Caco-2 (cell line): Measurements from ENCODE around the gene CCND2. TPM values are rescaled to one million over a fixed set of nuclear protein-coding genes. Genes with fewer than 3 reads are reported as not detected.

ENCODE experiments used
- BruUV-seq: library from RNA; stranded (reverse); fragments of 400-500 nt; replicated peaks from 2 replicates; lab custom pipeline; 2021; lab: Mats Ljungman, UMichigan
- CTCF ChIA-PET: fragments of 300-600 bp; sonication (Branson Sonifier 250); formaldehyde crosslinking; loops from one replicate; lab custom pipeline; 2022; ENCODE audit warnings: antibody characterized with exemption; lab: Charles Lee
- POLR2A ChIA-PET: fragments of 300-600 bp; sonication (Branson Sonifier 250); formaldehyde crosslinking; loops from one replicate; lab custom pipeline; 2022; ENCODE audit warnings: antibody characterized with exemption; lab: Charles Lee
- DNase-seq, 2 experiments: peaks; one replicate each; pipeline versions ENCODE4 v3.0.0 to v3.0.0-alpha.2; 2020 to 2022
- H3K27me3 ChIP-seq: replicated peaks from 2 replicates; pipeline ENCODE4 v1.6.0; 2011; ENCODE audit warnings: low read length; ENCODE audit not compliant: control insufficient read depth, insufficient read depth
- H3K36me3 ChIP-seq: 2 replicates; pipeline ENCODE4 v1.5.1; 2011; ENCODE audit warnings: low read length; ENCODE audit not compliant: control insufficient read depth, insufficient read depth
- H3K4me1 ChIP-seq: fragments of 250-450 bp; sonication (Bioruptor Pico); 2 replicates; pipeline ENCODE4 v1.5.1; 2020; ENCODE audit warnings: mild to moderate bottlenecking
- H3K4me3 ChIP-seq: 2 replicates; pipeline ENCODE4 v1.5.1; 2011; ENCODE audit warnings: low read depth, mild to moderate bottlenecking, control low read depth, low read length
- H3K9me3 ChIP-seq: fragments of 250-450 bp; sonication (Bioruptor Pico); 2 replicates; pipeline ENCODE4 v1.5.1; 2020; ENCODE audit warnings: mild to moderate bottlenecking, moderate library complexity
- H3K27ac Mint-ChIP-seq: one replicate; pipeline ENCODE4 v1.8.0; 2022; ENCODE audit warnings: mixed read lengths; ENCODE audit not compliant: unreplicated experiment
- H3K27me3 Mint-ChIP-seq: one replicate; pipeline ENCODE4 v1.8.0; 2022; ENCODE audit warnings: mixed read lengths; ENCODE audit not compliant: insufficient read depth, unreplicated experiment
- H3K36me3 Mint-ChIP-seq: one replicate; pipeline ENCODE4 v1.8.0; 2022; ENCODE audit warnings: mild to moderate bottlenecking, mixed read lengths; ENCODE audit not compliant: insufficient read depth, unreplicated experiment
- H3K4me1 Mint-ChIP-seq: one replicate; pipeline ENCODE4 v1.8.0; 2022; ENCODE audit warnings: low read depth, mixed read lengths; ENCODE audit not compliant: unreplicated experiment
- H3K4me3 Mint-ChIP-seq: one replicate; pipeline ENCODE4 v1.8.0; 2022; ENCODE audit warnings: mild to moderate bottlenecking, moderate library complexity, mixed read lengths; ENCODE audit not compliant: unreplicated experiment
- H3K9me3 Mint-ChIP-seq: one replicate; pipeline ENCODE4 v1.8.0; 2022; ENCODE audit warnings: mixed read lengths; ENCODE audit not compliant: unreplicated experiment
- intact Hi-C: fragments of 100-400 bp; cut with micrococcal nuclease; formaldehyde crosslinking; loops from one replicate; pipeline ENCODE4 v1.10.0; 2022; ENCODE audit not compliant: unreplicated experiment
- total RNA-seq: library from RNA; stranded (reverse); gene quantifications from 2 replicates; pipeline ENCODE4 v1.2.3, GENCODE V29; 2022
- TF ChIP-seq, protein P1 (sequence below), 2 experiments: fragments of 200-600 bp in 1 of 2; IDR thresholded peaks; 1 replicate in 1 of 2; 2 replicates in 1 of 2; pipeline versions ENCODE4 v1.5.1 to v1.8.0; 2011 to 2022; ENCODE audit warnings: antibody characterized with exemption in 1 of 2, control low read depth in 1 of 2, inconsistent platforms in 1 of 2, low read depth in 1 of 2, low read length in 1 of 2, mild to moderate bottlenecking in 1 of 2, moderate library complexity in 1 of 2; ENCODE audit not compliant: insufficient read depth in 1 of 2, severe bottlenecking in 1 of 2, unreplicated experiment in 1 of 2

Gene CCND2
- total RNA-seq, 1 experiment from 2014 or later, result 145 TPM

DNA sequence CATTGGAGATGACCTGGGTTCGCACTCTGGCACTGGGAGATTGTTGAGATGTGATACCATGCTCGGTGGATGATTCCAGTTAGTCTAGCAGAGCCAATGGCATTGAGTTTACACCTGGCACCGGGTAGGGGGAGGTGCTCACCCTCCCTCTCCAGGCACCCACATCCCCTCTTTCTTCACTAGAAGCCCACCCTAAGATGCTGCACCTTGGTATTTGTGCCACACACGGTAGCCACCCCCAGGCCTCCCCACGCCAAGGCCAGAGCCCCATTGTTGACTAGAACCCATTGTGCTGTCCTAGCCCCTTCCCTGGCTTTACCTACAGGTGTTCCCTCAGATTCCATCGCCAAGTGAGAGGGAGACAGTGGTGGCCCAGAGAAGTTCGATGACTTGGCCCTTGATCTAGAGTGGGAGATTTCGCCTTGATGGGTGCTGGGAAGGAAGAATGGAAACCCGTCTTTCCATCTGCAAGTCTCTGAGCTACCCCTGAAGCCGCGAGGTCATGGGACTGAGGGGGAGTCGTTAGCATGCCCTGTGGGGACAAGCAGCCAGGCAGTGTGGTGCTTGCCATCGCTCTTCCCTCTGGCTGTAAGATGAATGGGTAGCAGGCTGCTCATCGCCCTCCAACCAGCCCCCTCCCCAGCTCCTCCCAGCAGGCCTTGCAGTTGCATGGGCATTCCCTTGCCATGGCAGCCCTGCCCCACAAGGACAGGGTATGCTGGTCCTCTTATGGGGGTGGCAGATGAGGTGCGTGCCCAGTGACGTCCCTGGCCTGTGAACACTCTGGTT lies 8.7 kb downstream of the CCND2 start:
- H3K36me3 ChIP-seq, result no peaks in the 10 kb centered on the region
- Mint-ChIP-seq H3K9me3 (no peaks in the 10 kb centered on the region), H3K27ac (peak overlapping the region; percentile 30), H3K27me3 (no peaks in the 10 kb centered on the region), H3K36me3 (peaks cover 57% of the 10 kb centered on the region), H3K4me3 (no peak overlapping the region), H3K4me1 (peaks cover 22% of the 10 kb centered on the region)
- BruUV-seq, result no TSS peak
- peaks cover 20% of the 10 kb centered on the region for H3K4me1 ChIP-seq
- no peak overlapping the region for H3K4me3 ChIP-seq
- no peaks in the 10 kb centered on the region for H3K27me3 ChIP-seq
- peak in 1 of 2 experiments; percentile 32 for DNase-seq
- CTCF ChIA-PET, result interaction anchor here (0.6 kb wide), 1 partner anchor 92 kb away, joined by 3 read pairs; no protein-coding TSS in a partner anchor
- TF ChIP-seq, protein P1, sequence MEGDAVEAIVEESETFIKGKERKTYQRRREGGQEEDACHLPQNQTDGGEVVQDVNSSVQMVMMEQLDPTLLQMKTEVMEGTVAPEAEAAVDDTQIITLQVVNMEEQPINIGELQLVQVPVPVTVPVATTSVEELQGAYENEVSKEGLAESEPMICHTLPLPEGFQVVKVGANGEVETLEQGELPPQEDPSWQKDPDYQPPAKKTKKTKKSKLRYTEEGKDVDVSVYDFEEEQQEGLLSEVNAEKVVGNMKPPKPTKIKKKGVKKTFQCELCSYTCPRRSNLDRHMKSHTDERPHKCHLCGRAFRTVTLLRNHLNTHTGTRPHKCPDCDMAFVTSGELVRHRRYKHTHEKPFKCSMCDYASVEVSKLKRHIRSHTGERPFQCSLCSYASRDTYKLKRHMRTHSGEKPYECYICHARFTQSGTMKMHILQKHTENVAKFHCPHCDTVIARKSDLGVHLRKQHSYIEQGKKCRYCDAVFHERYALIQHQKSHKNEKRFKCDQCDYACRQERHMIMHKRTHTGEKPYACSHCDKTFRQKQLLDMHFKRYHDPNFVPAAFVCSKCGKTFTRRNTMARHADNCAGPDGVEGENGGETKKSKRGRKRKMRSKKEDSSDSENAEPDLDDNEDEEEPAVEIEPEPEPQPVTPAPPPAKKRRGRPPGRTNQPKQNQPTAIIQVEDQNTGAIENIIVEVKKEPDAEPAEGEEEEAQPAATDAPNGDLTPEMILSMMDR (IDR thresholded peaks at IDR 0.05; ENCODE audit: insufficient read depth in 1 of 2, low read depth in 1 of 2, low read length in 1 of 2, severe bottlenecking in 1 of 2, unreplicated experiment in 1 of 2), result no peak
- POLR2A ChIA-PET, result no interaction called here
- intact Hi-C loops, result no loop called here
- H3K9me3 ChIP-seq, result no peaks in the 10 kb centered on the region

GRCh38 chr12:4282892-4283511 lies 9.4 kb downstream of the CCND2 start:
- TF ChIP-seq, protein P1 (IDR thresholded peaks at IDR 0.05; ENCODE audit: insufficient read depth in 1 of 2, low read depth in 1 of 2, low read length in 1 of 2, severe bottlenecking in 1 of 2, unreplicated experiment in 1 of 2), result no peak
- peak overlapping the region; percentile 30 for H3K27ac Mint-ChIP-seq
- H3K4me1 Mint-ChIP-seq, result peaks cover 17% of the 10 kb centered on the region

DNA sequence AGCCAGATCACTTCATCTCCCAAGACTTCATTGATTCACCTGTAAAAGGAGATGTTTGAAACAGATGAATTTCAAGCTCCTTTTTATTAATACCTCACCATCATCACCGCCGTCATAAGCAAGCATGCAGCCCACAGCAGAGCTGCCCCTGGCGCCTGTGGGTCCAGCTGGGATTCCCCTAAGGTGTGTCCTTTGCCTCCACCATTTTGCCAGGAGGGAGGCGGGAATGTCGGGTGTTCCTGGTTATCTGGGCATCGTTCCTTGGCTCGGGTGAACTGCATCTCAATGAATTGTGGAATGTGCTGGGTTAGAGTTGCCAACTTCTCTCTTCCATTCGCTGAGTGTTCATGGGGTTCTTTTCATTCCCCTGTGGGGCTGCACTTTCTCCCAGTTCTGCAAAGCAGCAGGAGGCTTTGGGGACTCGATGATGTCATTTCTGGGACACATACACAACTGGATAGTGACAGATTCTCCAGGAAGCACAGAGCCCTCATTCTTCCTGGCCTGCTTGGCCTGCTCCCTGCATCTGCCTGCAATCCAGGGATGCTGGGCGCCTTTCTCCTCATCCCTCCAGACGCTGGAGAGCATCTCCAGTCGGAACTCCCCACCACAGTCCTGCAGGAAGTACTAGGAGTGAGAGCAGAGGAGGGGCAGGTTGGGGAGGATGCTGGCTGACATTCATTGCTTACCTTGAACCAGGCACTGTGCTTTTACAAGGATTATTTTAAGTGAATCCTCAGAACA lies 10.1 kb downstream of the CCND2 start:
- no peaks in the 10 kb centered on the region for H3K9me3 ChIP-seq
- no peaks in the 10 kb centered on the region for H3K27me3 ChIP-seq
- no peaks in the 10 kb centered on the region for H3K27me3 Mint-ChIP-seq
- no peak overlapping the region for H3K4me3 ChIP-seq
- BruUV-seq, result no TSS peak
- H3K27ac Mint-ChIP-seq, result no peak overlapping the region
- peaks cover 11% of the 10 kb centered on the region for H3K4me1 Mint-ChIP-seq
- H3K36me3 Mint-ChIP-seq, result peaks cover 57% of the 10 kb centered on the region
- DNase-seq, result peak in 1 of 2 experiments; percentile 22
- no peaks in the 10 kb centered on the region for H3K9me3 Mint-ChIP-seq
- H3K4me1 ChIP-seq, result peaks cover 6% of the 10 kb centered on the region
- POLR2A ChIA-PET, result no interaction called here
- CTCF ChIA-PET, result interaction anchor here (0.8 kb wide), 1 partner anchor 400 kb away, joined by 6 read pairs; no protein-coding TSS in a partner anchor
- TF ChIP-seq, protein P1 (IDR thresholded peaks at IDR 0.05; ENCODE audit: insufficient read depth in 1 of 2, low read depth in 1 of 2, low read length in 1 of 2, severe bottlenecking in 1 of 2, unreplicated experiment in 1 of 2), result no peak
- intact Hi-C loops, result no loop called here
- no peak overlapping the region for H3K4me3 Mint-ChIP-seq
- no peaks in the 10 kb centered on the region for H3K36me3 ChIP-seq

More at GRCh38 chr12:4282892-4283511, 9.4 kb downstream of the CCND2 start:
- peak in 1 of 2 experiments; percentile 36 for DNase-seq
- Mint-ChIP-seq H3K9me3 (no peaks in the 10 kb centered on the region), H3K27me3 (no peaks in the 10 kb centered on the region), H3K4me3 (no peak overlapping the region), H3K36me3 (peaks cover 57% of the 10 kb centered on the region)
- ChIA-PET POLR2A (no interaction called here), CTCF (interaction anchor here (0.6 to 0.8 kb wide), 2 partner anchors 91 to 400 kb away, joined by 3 to 6 read pairs; no protein-coding TSS in a partner anchor)
- H3K36me3 ChIP-seq, result no peaks in the 10 kb centered on the region
- no peaks in the 10 kb centered on the region for H3K27me3 ChIP-seq
- no TSS peak for BruUV-seq
- no peak overlapping the region for H3K4me3 ChIP-seq
- no peaks in the 10 kb centered on the region for H3K9me3 ChIP-seq
- H3K4me1 ChIP-seq, result peaks cover 13% of the 10 kb centered on the region
- intact Hi-C loops, result no loop called here
